MM.1S (cell line): Measurements from ENCODE around the gene ZNF599.

ENCODE experiments used
- DNase-seq: peaks from one replicate; pipeline ENCODE4 v3.0.0-alpha.2; 2015
- H2AFZ ChIP-seq: fragments of 300-600 bp; sonication (generic); 2 replicates; pipeline ENCODE4 v1.6.0; 2016; ENCODE audit warnings: antibody characterized with exemption, low read length
- H3F3A ChIP-seq: fragments of 300-600 bp; sonication (generic); 2 replicates; pipeline ENCODE4 v1.6.1; 2016; ENCODE audit warnings: mild to moderate bottlenecking, antibody characterized with exemption, low read length, moderate library complexity, mixed read lengths; ENCODE audit not compliant: insufficient read depth
- H3K27ac ChIP-seq: fragments of 300-600 bp; sonication (generic); 2 replicates; pipeline ENCODE4 v1.5.1; 2016; ENCODE audit warnings: mild to moderate bottlenecking, low read length
- H3K27me3 ChIP-seq: fragments of 300-600 bp; sonication (generic); replicated peaks from 2 replicates; pipeline ENCODE4 v1.6.0; 2016; ENCODE audit warnings: low read length; ENCODE audit not compliant: insufficient read depth
- H3K36me3 ChIP-seq: fragments of 300-600 bp; sonication (generic); replicated peaks from 2 replicates; pipeline ENCODE4 v1.6.1; 2016; ENCODE audit warnings: mild to moderate bottlenecking, low read length, mixed read lengths; ENCODE audit not compliant: insufficient read depth
- H3K4me1 ChIP-seq: fragments of 300-600 bp; sonication (generic); 2 replicates; pipeline ENCODE4 v1.6.1; 2016; ENCODE audit warnings: low read length, mixed read lengths
- H3K4me2 ChIP-seq: fragments of 300-600 bp; sonication (generic); 2 replicates; pipeline ENCODE4 v1.6.0; 2016; ENCODE audit warnings: low read depth, low read length
- H3K4me3 ChIP-seq: fragments of 300-600 bp; sonication (generic); 2 replicates; pipeline ENCODE4 v1.5.1; 2016; ENCODE audit warnings: low read length, mixed read lengths
- H3K79me2 ChIP-seq: fragments of 300-600 bp; sonication (generic); 2 replicates; pipeline ENCODE4 v1.6.1; 2016; ENCODE audit warnings: mixed run types, low read length, mixed read lengths
- H3K9ac ChIP-seq: fragments of 300-600 bp; sonication (generic); 2 replicates; pipeline ENCODE4 v1.6.1; 2016; ENCODE audit warnings: low read length, mixed read lengths
- H3K9me2 ChIP-seq: fragments of 300-600 bp; sonication (generic); replicated peaks from 2 replicates; pipeline ENCODE4 v1.6.1; 2016; ENCODE audit warnings: mild to moderate bottlenecking, low read length, mixed read lengths; ENCODE audit not compliant: insufficient read depth
- H3K9me3 ChIP-seq: fragments of 300-600 bp; sonication (generic); replicated peaks from 2 replicates; pipeline ENCODE4 v1.6.1; 2016; ENCODE audit warnings: mild to moderate bottlenecking, low read length, mixed read lengths; ENCODE audit not compliant: insufficient read depth
- H4K20me1 ChIP-seq: fragments of 300-600 bp; sonication (generic); 2 replicates; pipeline ENCODE4 v1.6.1; 2016; ENCODE audit warnings: mild to moderate bottlenecking, low read length, moderate library complexity, mixed read lengths; ENCODE audit not compliant: insufficient read depth
- CTCF ChIP-seq: fragments of 300-600 bp; sonication (generic); IDR thresholded peaks from 2 replicates; pipeline ENCODE4 v1.5.1; 2016; ENCODE audit warnings: antibody characterized with exemption, low read length, mixed read lengths
- EZH2 ChIP-seq: fragments of 300-600 bp; sonication (generic); optimal IDR thresholded peaks from 2 replicates; pipeline ENCODE3; 2017; ENCODE audit warnings: low read depth, mild to moderate bottlenecking, antibody characterized with exemption, low read length, mixed read lengths
- EZH2phosphoT487 ChIP-seq: fragments of 300-600 bp; sonication (generic); IDR thresholded peaks from 2 replicates; pipeline ENCODE4 v1.6.1; 2018; ENCODE audit warnings: antibody characterized with exemption, low read length

The ZNF599 gene

GRCh38 chr19:34731964-34732363 is 41.1 kb downstream of the ZNF599 start:
- H4K20me1 ChIP-seq: no peaks in the 10 kb centered on the region
- no peak overlapping the region for H3K27ac ChIP-seq
- no peaks in the 10 kb centered on the region for H3F3A ChIP-seq
- H3K4me2 ChIP-seq: no peak overlapping the region
- H3K4me1 ChIP-seq: no peaks in the 10 kb centered on the region
- no peak for TF ChIP-seq CTCF
- TF ChIP-seq EZH2: no peak
- no peak for TF ChIP-seq EZH2phosphoT487
- H3K79me2 ChIP-seq: no peaks in the 10 kb centered on the region
- no peak for DNase-seq
- no peak overlapping the region for H2AFZ ChIP-seq
- H3K27me3 ChIP-seq: peaks cover 9% of the 10 kb centered on the region; the same call in 1 of the 2 replicates
- no peaks in the 10 kb centered on the region for H3K9me2 ChIP-seq
- H3K36me3 ChIP-seq: no peaks in the 10 kb centered on the region
- no peak overlapping the region for H3K4me3 ChIP-seq
- H3K9me3 ChIP-seq: no peaks in the 10 kb centered on the region
- H3K9ac ChIP-seq: no peak overlapping the region

DNA sequence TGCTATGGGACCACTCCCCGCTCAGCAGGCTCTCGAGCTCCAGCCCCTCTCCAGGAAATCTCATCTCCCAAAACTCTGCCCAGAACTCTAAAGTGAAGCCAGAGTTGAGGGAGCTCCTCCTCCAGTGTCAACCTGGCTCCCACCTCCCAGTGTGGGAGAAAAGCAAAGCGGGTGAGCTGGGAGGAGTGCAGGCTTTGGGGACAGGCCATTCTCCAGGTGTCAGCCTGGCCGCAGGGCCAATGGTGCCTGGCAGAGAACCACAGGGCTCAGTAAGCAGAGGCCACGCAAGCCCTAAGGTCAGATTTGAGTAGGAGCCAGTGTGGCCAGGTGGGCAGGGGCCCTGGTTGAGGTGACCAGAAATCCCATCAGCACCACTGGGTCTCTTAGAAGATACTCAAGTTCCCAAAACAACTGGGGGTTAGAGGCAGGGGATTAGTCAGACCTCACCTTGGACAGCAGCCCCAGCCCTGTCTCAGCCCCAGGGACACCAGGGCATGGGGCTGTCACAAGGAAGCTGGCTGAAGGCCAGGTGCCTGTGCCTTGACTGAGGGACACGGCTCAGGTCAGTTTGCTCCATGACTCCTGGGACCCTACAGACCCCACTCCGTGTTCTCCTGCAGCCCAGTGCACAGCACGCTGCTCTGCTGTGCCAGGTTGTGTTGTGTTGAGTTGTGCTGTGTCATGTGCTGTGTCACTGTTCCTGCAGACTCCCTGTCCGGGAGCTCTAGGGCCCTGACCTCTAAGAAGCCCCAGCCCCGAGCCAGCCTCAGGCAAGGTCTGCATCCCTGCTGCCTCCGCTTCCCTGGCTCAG is 41.8 kb downstream of the ZNF599 start:
- no peak for DNase-seq
- Histone ChIP-seq H3K27me3 (peaks cover 9% of the 10 kb centered on the region; the same call in 1 of the 2 replicates), H3K4me1 (no peaks in the 10 kb centered on the region), H3K9me2 (no peaks in the 10 kb centered on the region), H4K20me1 (no peaks in the 10 kb centered on the region), H3K4me2 (no peak overlapping the region), H3K4me3 (no peak overlapping the region), H3K79me2 (no peaks in the 10 kb centered on the region), H3K27ac (no peak overlapping the region), H3K9ac (no peak overlapping the region), H3K36me3 (no peaks in the 10 kb centered on the region), H3F3A (no peaks in the 10 kb centered on the region), H2AFZ (no peak overlapping the region), H3K9me3 (no peaks in the 10 kb centered on the region)
- no peak for TF ChIP-seq CTCF
- no peak for TF ChIP-seq EZH2phosphoT487
- no peak for TF ChIP-seq EZH2

DNA sequence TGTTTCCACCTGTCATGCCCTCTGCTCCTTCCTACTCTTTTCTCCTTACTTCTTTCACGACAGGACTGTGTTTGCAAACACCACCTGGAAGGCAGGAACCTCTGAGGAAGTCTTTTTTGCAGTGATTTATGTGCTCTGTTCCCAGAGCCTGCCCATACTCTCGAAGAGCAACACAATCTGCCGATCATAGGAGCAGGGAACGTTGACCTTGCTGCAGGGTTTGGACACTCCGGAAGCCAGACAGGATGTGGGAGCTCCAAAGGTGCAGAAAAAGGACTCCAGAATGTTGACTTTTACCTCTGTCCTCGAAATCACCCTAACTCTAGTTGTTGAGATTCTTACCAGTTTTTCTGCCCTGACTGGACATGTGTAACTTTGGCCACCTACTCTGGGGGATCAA is 47.6 kb downstream of the ZNF599 start:
- Histone ChIP-seq H3K79me2 (no peaks in the 10 kb centered on the region), H3K9ac (no peak overlapping the region), H3K27me3 (peaks cover 24% of the 10 kb centered on the region), H3K9me2 (no peaks in the 10 kb centered on the region), H2AFZ (no peak overlapping the region), H3K9me3 (no peaks in the 10 kb centered on the region), H3F3A (no peaks in the 10 kb centered on the region), H3K4me1 (no peaks in the 10 kb centered on the region), H3K4me3 (no peak overlapping the region), H3K4me2 (no peak overlapping the region), H4K20me1 (no peaks in the 10 kb centered on the region), H3K36me3 (no peaks in the 10 kb centered on the region), H3K27ac (no peak overlapping the region)
- DNase-seq: no peak
- TF ChIP-seq EZH2 (no peak), CTCF (no peak), EZH2phosphoT487 (no peak)
